GM23338 (cell line): ENCODE data around the gene C11orf42. TPM values are rescaled to one million over a fixed set of nuclear protein-coding genes. Genes with fewer than 3 reads are reported as not detected.

Source experiments
- ATAC-seq: fragments of 200-7000 bp; cut with Tn5 transposase; 3 replicates; pipeline ENCODE4 v1.9.1; 2020
- DNase-seq: peaks from one replicate; pipeline ENCODE4 v3.0.0-alpha.2; 2015; ENCODE audit warnings: low spot score
- H2AFZ ChIP-seq: fragments of 200-600 bp; sonication (generic); 2 replicates; pipeline ENCODE4 v1.8.0; 2016; ENCODE audit warnings: antibody characterized with exemption, mild to moderate bottlenecking, moderate library complexity
- H3F3A ChIP-seq: fragments of 200-600 bp; sonication (generic); replicated peaks from 2 replicates; pipeline ENCODE4 v1.8.0; 2017; ENCODE audit warnings: antibody characterized with exemption, mixed run types, low read depth
- H3K27ac ChIP-seq: fragments of 200-600 bp; sonication (generic); 2 replicates; pipeline ENCODE4 v1.6.1; 2016; ENCODE audit warnings: low read depth
- H3K27me3 ChIP-seq: fragments of 200-600 bp; sonication (generic); 2 replicates; pipeline ENCODE4 v1.8.0; 2016; ENCODE audit warnings: mild to moderate bottlenecking, mixed run types, moderate library complexity; ENCODE audit not compliant: insufficient read depth
- H3K36me3 ChIP-seq: fragments of 200-600 bp; sonication (generic); 2 replicates; pipeline ENCODE4 v1.8.0; 2016; ENCODE audit warnings: mild to moderate bottlenecking; ENCODE audit not compliant: insufficient read depth
- H3K4me1 ChIP-seq: fragments of 200-600 bp; sonication (generic); 2 replicates; pipeline ENCODE4 v1.8.0; 2016; ENCODE audit warnings: mild to moderate bottlenecking, moderate library complexity; ENCODE audit not compliant: insufficient read depth
- H3K4me2 ChIP-seq: fragments of 200-600 bp; sonication (generic); 2 replicates; pipeline ENCODE4 v1.7.1; 2017; ENCODE audit warnings: mixed run types
- H3K4me3 ChIP-seq: fragments of 200-600 bp; sonication (generic); 2 replicates; pipeline ENCODE4 v1.6.1; 2016; ENCODE audit warnings: mixed run types
- H3K79me2 ChIP-seq: fragments of 200-600 bp; sonication (generic); replicated peaks from 2 replicates; pipeline ENCODE4 v1.8.0; 2017; ENCODE audit warnings: mild to moderate bottlenecking; ENCODE audit not compliant: insufficient read depth
- H3K9me2 ChIP-seq: fragments of 200-600 bp; sonication (generic); 2 replicates; pipeline ENCODE4 v1.8.0; 2017; ENCODE audit not compliant: insufficient read depth
- H4K20me1 ChIP-seq: fragments of 200-600 bp; sonication (generic); replicated peaks from 2 replicates; pipeline ENCODE4 v1.8.0; 2017; ENCODE audit warnings: mild to moderate bottlenecking; ENCODE audit not compliant: insufficient read depth
- H3K27ac Mint-ChIP-seq: 2 replicates; pipeline ENCODE4 v1.8.0; 2020; ENCODE audit warnings: inconsistent platforms, mild to moderate bottlenecking, moderate library complexity, mixed read lengths
- H3K27me3 Mint-ChIP-seq: 3 replicates; pipeline ENCODE4 v1.8.0; 2022; ENCODE audit warnings: low read depth, mild to moderate bottlenecking, moderate library complexity, mixed read lengths, inconsistent platforms; ENCODE audit not compliant: insufficient read depth, poor library complexity
- H3K36me3 Mint-ChIP-seq: 3 replicates; pipeline ENCODE4 v1.8.0; 2021; ENCODE audit warnings: low read depth, mild to moderate bottlenecking, inconsistent platforms, moderate library complexity, mixed read lengths
- H3K4me1 Mint-ChIP-seq: 3 replicates; pipeline ENCODE4 v1.8.0; 2020; ENCODE audit warnings: mild to moderate bottlenecking, inconsistent platforms, mixed read lengths
- H3K4me3 Mint-ChIP-seq: 3 replicates; pipeline ENCODE4 v1.8.0; 2021; ENCODE audit warnings: moderate library complexity, mild to moderate bottlenecking, inconsistent platforms, mixed read lengths
- H3K9me3 Mint-ChIP-seq: 3 replicates; pipeline ENCODE4 v1.8.0; 2020; ENCODE audit warnings: moderate library complexity, mild to moderate bottlenecking, inconsistent platforms, mixed read lengths
- CREB1 ChIP-seq: fragments of 250-450 bp; sonication (Bioruptor Pico); IDR thresholded peaks from 2 replicates; pipeline ENCODE4 v1.5.0; 2020; ENCODE audit warnings: low read depth, mild to moderate bottlenecking, moderate library complexity
- CTCF ChIP-seq, 2 experiments: fragments of 200-600 bp in 1 of 2; sonication (generic) in 1 of 2; conservative IDR thresholded peaks; 2 replicates each; pipeline versions ENCODE4 v1.5.1 to v1.6.1; 2016 to 2017; ENCODE audit warnings: antibody characterized with exemption in 2 of 2, low read depth in 2 of 2, mild to moderate bottlenecking in 2 of 2, moderate library complexity in 1 of 2
- ETS1 ChIP-seq: IDR thresholded peaks from 2 replicates; pipeline ENCODE4 v1.6.1; 2016; ENCODE audit warnings: antibody characterized with exemption
- EZH2 ChIP-seq: fragments of 200-600 bp; sonication (generic); IDR thresholded peaks from one replicate; pipeline ENCODE4 v1.8.0; 2017; ENCODE audit warnings: antibody characterized with exemption, mild to moderate bottlenecking, low read depth; ENCODE audit not compliant: unreplicated experiment
- EZH2phosphoT487 ChIP-seq: fragments of 200-600 bp; sonication (generic); IDR thresholded peaks from one replicate; pipeline ENCODE4 v1.8.1; 2018; ENCODE audit warnings: antibody characterized with exemption; ENCODE audit not compliant: unreplicated experiment
- NANOG ChIP-seq: IDR thresholded peaks from 2 replicates; pipeline ENCODE4 v1.6.1; 2016; ENCODE audit warnings: antibody characterized with exemption, borderline replicate concordance
- REST ChIP-seq: IDR thresholded peaks from one replicate; pipeline ENCODE4 v1.6.1; 2018; ENCODE audit warnings: antibody characterized with exemption; ENCODE audit not compliant: unreplicated experiment
- STAT1 ChIP-seq: IDR thresholded peaks from one replicate; pipeline ENCODE4 v1.6.1; 2016; ENCODE audit warnings: antibody characterized with exemption; ENCODE audit not compliant: unreplicated experiment
- ZNF114 ChIP-seq: fragments of 250-450 bp; sonication (Bioruptor Pico); IDR thresholded peaks from 2 replicates; pipeline ENCODE4 v1.5.0; 2020; ENCODE audit warnings: mild to moderate bottlenecking, moderate library complexity
- ZNF331 ChIP-seq: fragments of 250-450 bp; sonication (Bioruptor Pico); IDR thresholded peaks from 2 replicates; pipeline ENCODE4 v1.5.0; 2020; ENCODE audit warnings: low read depth, mild to moderate bottlenecking, moderate library complexity
- polyA plus RNA-seq: library from polyadenylated mRNA; unstranded; fragments of >200 nt; fragmentation: Nextera tagmentation; extraction: Ambion mirVana; gene quantifications from 2 replicates; pipeline ENCODE4 v1.2.1, GENCODE V29; 2016
- total RNA-seq: library from RNA; depleted of rRNA; stranded (reverse); fragments of >200 nt; shearing (Covaris generic); gene quantifications from 2 replicates; pipeline ENCODE4 v1.2.3, GENCODE V29; 2014

The C11orf42 gene
- total and polyA plus RNA-seq, 2 experiments from 2014 or later: not detected

- no peak for TF ChIP-seq CTCF (conservative IDR thresholded peaks at IDR 0.05; ENCODE audit: low read depth in 2 of 2)
- TF ChIP-seq REST: no peak
Measured at GRCh38 chr11:6216501-6216900, 11.1 kb downstream of the C11orf42 start (continued).

GRCh38 chr11:6217722-6218121 lies 12.4 kb downstream of the C11orf42 start:
- Mint-ChIP-seq H3K9me3 (no peaks in the 10 kb centered on the region), H3K36me3 (peaks cover 24% of the 10 kb centered on the region), H3K4me3 (no peak overlapping the region), H3K27ac (no peak overlapping the region), H3K27me3 (no peaks in the 10 kb centered on the region), H3K4me1 (no peaks in the 10 kb centered on the region)
- no peaks in the 10 kb centered on the region for H3K79me2 ChIP-seq
- H3F3A ChIP-seq: no peaks in the 10 kb centered on the region
- 0 out of 2 replicates have a peak, but pooled peaks cover 3% of the 10 kb centered on the region for H4K20me1 ChIP-seq
- ATAC-seq: no peak
- H3K27ac ChIP-seq: no peak overlapping the region
- peaks cover 9% of the 10 kb centered on the region; the same call in 1 of the 2 replicates for H3K36me3 ChIP-seq
- H3K9me2 ChIP-seq: no peaks in the 10 kb centered on the region
- H3K4me1 ChIP-seq: no peaks in the 10 kb centered on the region
- no peaks in the 10 kb centered on the region for H3K27me3 ChIP-seq
- no peak overlapping the region for H3K4me3 ChIP-seq
- no peak overlapping the region for H2AFZ ChIP-seq
- DNase-seq: no peak
- no peak overlapping the region for H3K4me2 ChIP-seq
- TF ChIP-seq STAT1 (no peak), ZNF331 (CRISPR knock-in tag) (no peak), CREB1 (no peak), EZH2 (no peak), REST (no peak), NANOG (no peak), CTCF (conservative IDR thresholded peaks at IDR 0.05; ENCODE audit: low read depth in 2 of 2) (no peak), ZNF114 (no peak), ETS1 (no peak), EZH2phosphoT487 (no peak)
